IMR-90 (cell line): ENCODE measurements around the gene ANKRD63. TPM values are rescaled to one million over a fixed set of nuclear protein-coding genes. Genes with fewer than 3 reads are reported as not detected.

Source experiments
- ATAC-seq: fragments of 200-7000 bp; cut with Tn5 transposase; 2 replicates; pipeline ENCODE4 v1.9.1; 2020; ENCODE audit warnings: low read depth, mild to moderate bottlenecking, moderate library complexity
- BruUV-seq: library from RNA; stranded (reverse); fragments of 400-500 nt; replicated peaks from 2 replicates; lab custom pipeline; 2021; lab: Mats Ljungman, UMichigan
- CTCF ChIA-PET: fragments of 300-600 bp; formaldehyde crosslinking; extraction: SDS; loops from one replicate; lab custom pipeline; 2021; ENCODE audit warnings: antibody characterized with exemption; lab: Yijun Ruan, JAX
- POLR2A ChIA-PET: fragments of 300-600 bp; sonication (Branson Sonifier 250); formaldehyde crosslinking; loops from one replicate; lab custom pipeline; 2022; ENCODE audit warnings: antibody characterized with exemption; ENCODE audit not compliant: unreplicated experiment; lab: Charles Lee
- DNase-seq: peaks from one replicate; pipeline ENCODE4 v3.0.0; 2013
- H2AFZ ChIP-seq: replicated peaks from 2 replicates; pipeline ENCODE3; 2013; ENCODE audit warnings: low read length, mild to moderate bottlenecking; ENCODE audit not compliant: poor library complexity
- H2AK5ac ChIP-seq: 2 replicates; pipeline ENCODE4 v1.6.1; 2013; ENCODE audit warnings: low read depth, low read length, inconsistent platforms
- H2AK9ac ChIP-seq: replicated peaks from 2 replicates; pipeline ENCODE3; 2013; ENCODE audit warnings: mild to moderate bottlenecking, low read depth, low read length, moderate library complexity; ENCODE audit not compliant: poor library complexity
- H2BK120ac ChIP-seq: 2 replicates; pipeline ENCODE4 v1.6.1; 2013; ENCODE audit warnings: low read depth, low read length, inconsistent platforms
- H2BK15ac ChIP-seq: 3 replicates; pipeline ENCODE4 v1.6.1; 2013; ENCODE audit warnings: low read depth, low read length, inconsistent platforms
- H2BK20ac ChIP-seq: 2 replicates; pipeline ENCODE4 v1.6.1; 2013; ENCODE audit warnings: low read depth, mild to moderate bottlenecking, inconsistent platforms, low read length, moderate library complexity
- H2BK5ac ChIP-seq: 2 replicates; pipeline ENCODE4 v1.6.1; 2013; ENCODE audit warnings: mild to moderate bottlenecking, low read depth, low read length, inconsistent platforms; ENCODE audit not compliant: poor library complexity, severe bottlenecking
- H3K14ac ChIP-seq: replicated peaks from 2 replicates; pipeline ENCODE4 v1.6.1; 2013; ENCODE audit warnings: low read depth, low read length, inconsistent platforms
- H3K18ac ChIP-seq: 2 replicates; pipeline ENCODE4 v1.6.1; 2013; ENCODE audit warnings: low read depth, low read length, control low read depth
- H3K23ac ChIP-seq: 2 replicates; pipeline ENCODE4 v1.6.1; 2013; ENCODE audit warnings: low read depth, low read length, inconsistent platforms
- H3K27ac ChIP-seq: 2 replicates; pipeline ENCODE4 v1.5.1; 2013; ENCODE audit warnings: mild to moderate bottlenecking, control low read depth, low read length; ENCODE audit not compliant: insufficient read depth
- H3K27me3 ChIP-seq: 2 replicates; pipeline ENCODE4 v1.6.1; 2013; ENCODE audit warnings: low read length; ENCODE audit not compliant: control insufficient read depth, insufficient read depth
- H3K36me3 ChIP-seq: 2 replicates; pipeline ENCODE4 v1.6.1; 2013; ENCODE audit warnings: low read length, mixed read lengths; ENCODE audit not compliant: control insufficient read depth, insufficient read depth
- H3K4ac ChIP-seq: 2 replicates; pipeline ENCODE4 v1.6.1; 2013; ENCODE audit warnings: low read depth, low read length, inconsistent platforms
- H3K4me1 ChIP-seq: 2 replicates; pipeline ENCODE4 v1.6.1; 2013; ENCODE audit warnings: low read length, mixed read lengths; ENCODE audit not compliant: control insufficient read depth, insufficient read depth
- H3K4me2 ChIP-seq: 2 replicates; pipeline ENCODE4 v1.6.1; 2013; ENCODE audit warnings: low read depth, mild to moderate bottlenecking, control low read depth, low read length, moderate library complexity
- H3K4me3 ChIP-seq: 2 replicates; pipeline ENCODE4 v1.5.1; 2013; ENCODE audit warnings: low read depth, mild to moderate bottlenecking, control low read depth, low read length, moderate library complexity; ENCODE audit not compliant: insufficient read depth
- H3K56ac ChIP-seq: 2 replicates; pipeline ENCODE4 v1.6.1; 2013; ENCODE audit warnings: low read length, inconsistent platforms; ENCODE audit not compliant: insufficient read depth; ENCODE audit errors: extremely low read depth
- H3K79me1 ChIP-seq, 2 experiments: 2 replicates each; pipeline ENCODE4 v1.6.1; 2013; ENCODE audit warnings: low read length in 2 of 2, inconsistent platforms in 1 of 2, low read depth in 1 of 2
- H3K9ac ChIP-seq: 2 replicates; pipeline ENCODE4 v1.6.1; 2013; ENCODE audit warnings: low read depth, low read length, control low read depth
- H3K9me1 ChIP-seq: 2 replicates; pipeline ENCODE4 v1.6.1; 2013; ENCODE audit warnings: low read length, inconsistent platforms; ENCODE audit not compliant: insufficient read depth
- H3K9me3 ChIP-seq: 2 replicates; pipeline ENCODE4 v1.6.1; 2013; ENCODE audit warnings: low read length; ENCODE audit not compliant: control insufficient read depth, insufficient read depth
- H4K20me1 ChIP-seq: 2 replicates; pipeline ENCODE4 v1.6.1; 2013; ENCODE audit warnings: low read length, inconsistent platforms; ENCODE audit not compliant: insufficient read depth
- H4K5ac ChIP-seq: 2 replicates; pipeline ENCODE4 v1.6.1; 2013; ENCODE audit warnings: mild to moderate bottlenecking, low read depth, low read length, control low read depth
- H4K8ac ChIP-seq, 2 experiments: 2 replicates each; pipeline ENCODE4 v1.6.1; 2013; ENCODE audit warnings: low read depth in 2 of 2, low read length in 2 of 2, control low read depth in 1 of 2, inconsistent platforms in 1 of 2
- H4K91ac ChIP-seq: 2 replicates; pipeline ENCODE4 v1.6.1; 2013; ENCODE audit warnings: low read depth, low read length, inconsistent platforms; ENCODE audit not compliant: insufficient read depth
- FOS ChIP-seq: fragments of 150-350 bp; IDR thresholded peaks from 2 replicates; pipeline ENCODE4 v1.6.1; 2016; ENCODE audit warnings: low read depth, low read length
- RAD21 ChIP-seq: IDR thresholded peaks from 2 replicates; pipeline ENCODE4 v1.6.1; 2012; ENCODE audit warnings: low read length, improper control_type of control experiment
- WGBS, 2 experiments: methylation state at CpG; one replicate each; pipeline versions ENCODE4 v1.1.5 to v1.1.7; 2013; ENCODE audit warnings: missing lambda C conversion rate in 2 of 2; ENCODE audit not compliant: insufficient read length in 1 of 2; ENCODE audit errors: extremely low coverage in 2 of 2; 5-methylcytosine and 5-hydroxymethylcytosine counted together
- dilution Hi-C: fragments of 300-500 bp; cut with HindIII; formaldehyde crosslinking; loops from one replicate; pipeline ENCODE4 v1.14.3; 2018; ENCODE audit warnings: low sequenced_read_pairs; ENCODE audit not compliant: unreplicated experiment
- in situ Hi-C: fragments of 300-500 bp; cut with MboI; formaldehyde crosslinking; loops from 3 replicates; pipeline ENCODE4 v1.14.3; 2019; ENCODE audit warnings: low sequenced_read_pairs, inconsistent platforms, mixed read lengths
- intact Hi-C: fragments of 100-400 bp; cut with micrococcal nuclease; formaldehyde crosslinking; loops from 2 replicates; pipeline ENCODE4 v1.10.0; 2022
- polyA plus RNA-seq, 3 experiments: library from polyadenylated mRNA; depleted of rRNA; stranded (reverse); fragments of >200 nt; gene quantifications; 2 replicates each; pipeline ENCODE4 v1.2.3, GENCODE V29; 2012; ENCODE audit warnings: low replicate concordance in 1 of 3
- total RNA-seq: library from RNA; depleted of rRNA; stranded (reverse); fragments of >200 nt; gene quantifications from 2 replicates; pipeline ENCODE4 v1.2.3, GENCODE V29; 2012

ANKRD63 gene
- total and polyA plus RNA-seq, 2 of the 4 experiments (the other 2 are of a cell fraction): not detected

DNA sequence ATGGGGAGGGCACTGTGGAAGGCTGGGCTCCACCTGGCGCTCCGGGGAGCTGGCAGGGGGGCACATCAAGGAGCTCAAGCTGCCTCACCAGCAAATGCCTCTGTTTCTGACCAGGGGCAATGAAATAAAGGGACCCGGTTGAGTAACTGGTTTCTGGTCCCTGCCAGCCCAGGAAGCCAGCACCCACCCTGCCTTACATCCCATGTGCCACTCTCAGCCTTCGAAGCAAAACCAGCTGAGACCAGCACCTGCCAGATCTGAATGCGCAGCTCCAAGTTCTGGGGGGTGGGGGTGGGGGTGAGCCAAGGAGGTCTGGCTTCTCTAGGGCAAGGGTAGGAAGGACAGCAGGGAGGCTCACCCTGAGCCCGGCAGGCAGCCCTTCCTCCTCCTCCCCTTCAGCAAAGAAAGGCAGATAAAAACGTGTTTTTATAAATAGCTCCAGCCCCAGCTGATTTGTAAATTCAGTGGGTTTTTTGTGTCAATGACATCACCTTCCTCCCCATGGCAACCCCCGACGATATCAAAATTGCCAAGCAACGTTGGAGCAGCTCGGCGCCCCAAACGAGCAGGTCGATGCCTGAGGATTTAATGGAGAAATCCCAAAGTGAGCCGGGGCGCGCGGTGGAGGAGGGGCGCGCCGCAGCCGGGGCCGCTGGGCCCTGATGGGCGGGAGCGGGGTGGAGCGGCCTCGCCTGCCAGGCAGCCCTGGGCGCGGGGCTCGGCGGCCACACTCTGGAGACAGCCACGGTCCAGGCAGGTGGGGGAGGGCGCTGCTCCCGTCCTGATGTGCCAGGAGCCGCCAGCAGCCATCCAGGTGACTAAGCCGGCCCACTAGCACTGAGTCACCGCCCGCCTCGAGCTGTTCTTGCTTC is 44.1 kb downstream of the ANKRD63 start, which contains the start of gene PAK6:
TSS of gene PAK6 (plus strand) at position 532 of the 872 bp plus-strand sequence. CDS start 25,723 bp downstream, outside the sequence.
- Histone ChIP-seq H2AK5ac (no peak within 1 kb of the TSS), H2BK15ac (no peak within 1 kb of the TSS), H2AK9ac (no peak within 1 kb of the TSS), H3K18ac (no peak within 1 kb of the TSS), H2BK5ac (no peak within 1 kb of the TSS), H3K14ac (no peak within 1 kb of the TSS), H3K4me2 (peak within 1 kb of the TSS; percentile 84), H3K9me1 (no peaks in the 10 kb centered on the region), H4K8ac (no peak within 1 kb of the TSS), H2BK20ac (no peak within 1 kb of the TSS), H3K56ac (no peak within 1 kb of the TSS), H3K27ac (no peak within 1 kb of the TSS), H3K23ac (no peak within 1 kb of the TSS), H4K20me1 (no peaks in the 10 kb centered on the region), H3K4me1 (peaks cover 3% of the 10 kb centered on the region; the same call in 1 of the 2 replicates), H4K5ac (no peak within 1 kb of the TSS), H3K36me3 (no peaks in the 10 kb centered on the region), H4K91ac (no peak within 1 kb of the TSS), H2AFZ (peak within 1 kb of the TSS; percentile 84), H3K79me1 (no peaks in the 10 kb centered on the region), H3K4ac (no peak within 1 kb of the TSS), H3K4me3 (peak within 1 kb of the TSS; percentile 42), H2BK120ac (no peak within 1 kb of the TSS), H3K27me3 (peaks cover 17% of the 10 kb centered on the region; the same call in 1 of the 2 replicates), H3K9me3 (no peaks in the 10 kb centered on the region), H3K9ac (no peak within 1 kb of the TSS)
- DNase-seq (peak; percentile 53), ATAC-seq (peak; percentile 81)
- no TSS peak for BruUV-seq
- ChIA-PET CTCF (interaction anchor here (0.5 to 1.5 kb wide), 4 partner anchors 18 to 191 kb away, joined by 3 to 7 read pairs (median 3); no protein-coding TSS in a partner anchor), POLR2A (interaction anchor here (0.6 kb wide), 1 partner anchor 88 kb away, joined by 3 read pairs; no protein-coding TSS in a partner anchor)
- intact Hi-C loops: no loop called here
- dilution Hi-C loops: no loop called here
- whole genome bisulfite sequencing, 2 experiments: 1% methylated on average over 17 of the region's 39 CpGs; no CpG with 5 or more reads in 1 of the 2 experiments
- in situ Hi-C loops: no loop called here
- TF ChIP-seq RAD21 (no peak), FOS (peak; percentile 64)
